K562 (cell line): Measurements from ENCODE around the gene LAMA2.
"Not testable (repeated sequence)": the region's sequence is repeated elsewhere in the genome, so short reads cannot be mapped to it uniquely, and the experiment has no call there.

Source experiments
- EGR1 ChIP-seq: fragments of 450-650 bp; conservative IDR thresholded peaks from 2 replicates; pipeline ENCODE4 v1.6.1; 2017; ENCODE audit warnings: mild to moderate bottlenecking
- FUS ChIP-seq: fragments of 200-400 bp; formaldehyde crosslinking; optimal IDR thresholded peaks from 2 replicates; pipeline ENCODE3; 2017; ENCODE audit warnings: low read depth, low read length
- JUND ChIP-seq, 2 experiments: IDR thresholded peaks; 2 replicates in 1 of 2; 3 replicates in 1 of 2; pipeline ENCODE4 v1.6.1; 2011; ENCODE audit warnings: borderline replicate concordance in 2 of 2, low read depth in 2 of 2, low read length in 2 of 2, improper control_type of control experiment in 1 of 2, missing biosample characterization in 1 of 2, missing genetic modification characterization in 1 of 2, missing genetic modification reagents in 1 of 2
- MXI1 ChIP-seq: IDR thresholded peaks from 2 replicates; pipeline ENCODE4 v1.6.1; 2011; ENCODE audit warnings: low read depth, mild to moderate bottlenecking, improper control_type of control experiment, low read length
- NFE2 ChIP-seq: IDR thresholded peaks from 2 replicates; pipeline ENCODE4 v1.6.1; 2014; ENCODE audit warnings: antibody characterized with exemption, low read depth
- POU5F1 ChIP-seq: fragments of 150-350 bp; IDR thresholded peaks from 2 replicates; pipeline ENCODE4 v1.6.1; 2014; ENCODE audit warnings: borderline replicate concordance, low read length, low read depth, mild to moderate bottlenecking; ENCODE audit not compliant: partially characterized antibody
- SPI1 ChIP-seq: IDR thresholded peaks from 2 replicates; pipeline ENCODE4 v1.6.1; 2011; ENCODE audit warnings: low read depth, low read length, control low read depth, borderline replicate concordance
- SRF ChIP-seq, 2 experiments: fragments of 250-450, 450-650 bp in 1 of 2; sonication (Bioruptor Pico) in 1 of 2; sonication (generic) in 1 of 2; formaldehyde crosslinking; IDR thresholded peaks; 2 replicates each; pipeline versions ENCODE4 v1.5.0 to v1.5.1; 2020 to 2022; ENCODE audit warnings: mild to moderate bottlenecking in 1 of 2, missing genetic modification reagents in 1 of 2
- TGIF2 ChIP-seq: sonication (generic); formaldehyde crosslinking; IDR thresholded peaks from 2 replicates; pipeline ENCODE4 v1.8.1; 2022; ENCODE audit warnings: mild to moderate bottlenecking, missing genetic modification reagents, moderate library complexity
- ZNF133 ChIP-seq: fragments of 250-450 bp; sonication (Bioruptor Pico); IDR thresholded peaks from 2 replicates; pipeline ENCODE4 v1.4.0; 2020; ENCODE audit warnings: mild to moderate bottlenecking
- ZNF24 ChIP-seq: fragments of 450-650 bp; IDR thresholded peaks from 2 replicates; pipeline ENCODE4 v1.6.1; 2016
- ZNF253 ChIP-seq: fragments of 250-450 bp; sonication (Bioruptor Pico); conservative IDR thresholded peaks from 2 replicates; pipeline ENCODE4 v1.6.1; 2021; ENCODE audit warnings: mild to moderate bottlenecking
- ZNF507 ChIP-seq: conservative IDR thresholded peaks from 2 replicates; pipeline ENCODE4 v1.6.1; 2017; ENCODE audit warnings: missing genetic modification characterization, missing compliant biosample characterization
- TF ChIP-seq, protein P1 (sequence below), 2 experiments: fragments of 450-650 bp in 1 of 2; IDR thresholded peaks; 2 replicates each; pipeline ENCODE4 v1.6.1; 2011 to 2017; ENCODE audit warnings: low read depth in 2 of 2, antibody characterized with exemption in 1 of 2, borderline replicate concordance in 1 of 2, low read length in 1 of 2, mild to moderate bottlenecking in 1 of 2, mixed read lengths in 1 of 2; ENCODE audit not compliant: control insufficient read depth in 1 of 2

DNA sequence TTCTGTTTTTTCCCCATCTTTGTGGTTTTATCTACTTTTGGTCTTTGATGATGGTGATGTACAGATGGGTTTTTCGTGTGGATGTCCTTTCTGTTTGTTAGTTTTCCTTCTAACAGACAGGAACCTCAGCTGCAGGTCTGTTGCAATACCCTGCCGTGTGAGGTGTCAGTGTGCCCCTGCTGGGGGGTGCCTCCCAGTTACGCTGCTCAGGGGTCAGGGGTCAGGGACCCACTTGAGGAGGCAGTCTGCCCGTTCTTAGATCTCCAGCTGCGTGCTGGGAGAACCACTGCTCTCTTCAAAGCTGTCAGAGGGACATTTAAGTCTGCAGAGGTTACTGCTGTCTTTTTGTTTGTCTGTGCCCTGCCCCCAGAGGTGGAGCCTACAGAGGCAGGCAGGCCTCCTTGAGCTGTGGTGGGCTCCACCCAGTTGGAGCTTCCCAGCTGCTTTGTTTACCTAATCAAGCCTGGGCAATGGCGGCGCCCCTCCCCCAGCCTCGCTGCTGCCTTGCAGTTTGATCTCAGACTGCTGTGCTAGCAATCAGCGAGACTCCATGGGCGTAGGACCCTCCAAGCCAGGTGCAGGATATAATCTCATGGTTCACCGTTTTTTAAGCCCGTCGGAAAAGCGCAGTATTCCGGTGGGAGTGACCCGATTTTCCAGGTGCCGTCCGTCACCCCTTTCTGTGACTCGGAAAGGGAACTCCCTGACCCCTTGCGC is 289.5 kb downstream of the LAMA2 start:
- TF ChIP-seq EGR1; SRF (CRISPR knock-in tag; IDR thresholded peaks at IDR 0.05); JUND (IDR thresholded peaks at IDR 0.05; ENCODE audit: borderline replicate concordance, low read depth, low read length); JUND (tag; IDR thresholded peaks at IDR 0.05; ENCODE audit: borderline replicate concordance, low read depth, low read length); NFE2; SPI1; ZNF507; FUS; ZNF133 (CRISPR knock-in tag); ZNF253 (CRISPR knock-in tag); TGIF2; ZNF24; POU5F1; MXI1: not testable (repeated sequence)
- TF ChIP-seq, protein P1, sequence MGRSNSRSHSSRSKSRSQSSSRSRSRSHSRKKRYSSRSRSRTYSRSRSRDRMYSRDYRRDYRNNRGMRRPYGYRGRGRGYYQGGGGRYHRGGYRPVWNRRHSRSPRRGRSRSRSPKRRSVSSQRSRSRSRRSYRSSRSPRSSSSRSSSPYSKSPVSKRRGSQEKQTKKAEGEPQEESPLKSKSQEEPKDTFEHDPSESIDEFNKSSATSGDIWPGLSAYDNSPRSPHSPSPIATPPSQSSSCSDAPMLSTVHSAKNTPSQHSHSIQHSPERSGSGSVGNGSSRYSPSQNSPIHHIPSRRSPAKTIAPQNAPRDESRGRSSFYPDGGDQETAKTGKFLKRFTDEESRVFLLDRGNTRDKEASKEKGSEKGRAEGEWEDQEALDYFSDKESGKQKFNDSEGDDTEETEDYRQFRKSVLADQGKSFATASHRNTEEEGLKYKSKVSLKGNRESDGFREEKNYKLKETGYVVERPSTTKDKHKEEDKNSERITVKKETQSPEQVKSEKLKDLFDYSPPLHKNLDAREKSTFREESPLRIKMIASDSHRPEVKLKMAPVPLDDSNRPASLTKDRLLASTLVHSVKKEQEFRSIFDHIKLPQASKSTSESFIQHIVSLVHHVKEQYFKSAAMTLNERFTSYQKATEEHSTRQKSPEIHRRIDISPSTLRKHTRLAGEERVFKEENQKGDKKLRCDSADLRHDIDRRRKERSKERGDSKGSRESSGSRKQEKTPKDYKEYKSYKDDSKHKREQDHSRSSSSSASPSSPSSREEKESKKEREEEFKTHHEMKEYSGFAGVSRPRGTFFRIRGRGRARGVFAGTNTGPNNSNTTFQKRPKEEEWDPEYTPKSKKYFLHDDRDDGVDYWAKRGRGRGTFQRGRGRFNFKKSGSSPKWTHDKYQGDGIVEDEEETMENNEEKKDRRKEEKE (IDR thresholded peaks at IDR 0.05; ENCODE audit: borderline replicate concordance in 1 of 2, control insufficient read depth in 1 of 2, low read depth in 2 of 2, low read length in 1 of 2) = not testable (repeated sequence)
